CD1c-positive myeloid dendritic cell (primary cell): ENCODE data around the gene ATG13.
A peak's percentile ranks its signal among the peaks of the same experiment; 100 is the strongest.
"Not testable (repeated sequence)": the region's sequence is repeated elsewhere in the genome, so short reads cannot be mapped to it uniquely, and the experiment has no call there.

Experiments
- DNase-seq: peaks from one replicate; pipeline ENCODE4 v3.0.0-alpha.2; 2016; ENCODE audit errors: extremely low spot score

ATG13 gene

DNA sequence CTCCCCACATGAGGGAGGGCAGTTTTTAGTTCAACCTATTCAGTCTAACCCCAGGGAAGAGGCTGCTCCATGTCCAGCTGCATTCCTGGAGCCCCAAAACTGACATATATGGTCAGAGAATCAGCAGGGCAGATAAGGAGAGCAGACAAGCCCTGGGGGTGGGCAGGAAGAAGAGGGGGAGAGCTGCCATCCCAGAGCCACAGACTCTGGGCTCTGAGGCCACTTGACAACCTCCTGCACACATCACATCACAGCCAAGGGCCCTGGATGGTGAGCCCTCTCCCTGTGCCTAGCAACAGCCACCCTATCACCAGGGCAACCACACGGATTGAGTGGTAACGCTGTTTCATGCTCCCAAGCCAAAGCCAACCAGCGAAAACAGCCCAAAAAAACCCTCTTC is 80.0 kb downstream of the ATG13 start:
- DNase-seq: no peak

- DNase-seq: no peak
These were observed 80.4 kb downstream of the ATG13 start for GRCh38 chr11:46697723-46698122.

DNA sequence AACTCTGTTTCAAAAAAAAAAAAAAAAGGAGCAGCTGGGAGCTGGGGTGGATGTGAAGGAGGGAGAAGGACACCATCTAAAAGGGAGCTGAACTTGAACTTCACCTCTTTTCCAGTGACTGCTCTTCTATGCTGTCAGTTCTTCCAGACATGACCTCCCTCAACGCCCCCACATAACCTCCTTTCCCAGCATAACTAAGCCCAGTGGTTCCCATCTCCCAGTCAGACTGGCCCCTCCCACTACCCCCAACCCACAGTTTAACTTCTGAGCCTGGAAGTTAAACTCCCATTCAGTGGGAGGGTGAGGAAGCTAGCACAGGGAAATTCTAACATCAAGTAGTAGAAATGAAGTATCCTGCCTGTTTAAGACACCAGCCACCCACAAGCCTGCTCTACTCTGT is 81.2 kb downstream of the ATG13 start:
- peak; percentile 34 for DNase-seq

DNA sequence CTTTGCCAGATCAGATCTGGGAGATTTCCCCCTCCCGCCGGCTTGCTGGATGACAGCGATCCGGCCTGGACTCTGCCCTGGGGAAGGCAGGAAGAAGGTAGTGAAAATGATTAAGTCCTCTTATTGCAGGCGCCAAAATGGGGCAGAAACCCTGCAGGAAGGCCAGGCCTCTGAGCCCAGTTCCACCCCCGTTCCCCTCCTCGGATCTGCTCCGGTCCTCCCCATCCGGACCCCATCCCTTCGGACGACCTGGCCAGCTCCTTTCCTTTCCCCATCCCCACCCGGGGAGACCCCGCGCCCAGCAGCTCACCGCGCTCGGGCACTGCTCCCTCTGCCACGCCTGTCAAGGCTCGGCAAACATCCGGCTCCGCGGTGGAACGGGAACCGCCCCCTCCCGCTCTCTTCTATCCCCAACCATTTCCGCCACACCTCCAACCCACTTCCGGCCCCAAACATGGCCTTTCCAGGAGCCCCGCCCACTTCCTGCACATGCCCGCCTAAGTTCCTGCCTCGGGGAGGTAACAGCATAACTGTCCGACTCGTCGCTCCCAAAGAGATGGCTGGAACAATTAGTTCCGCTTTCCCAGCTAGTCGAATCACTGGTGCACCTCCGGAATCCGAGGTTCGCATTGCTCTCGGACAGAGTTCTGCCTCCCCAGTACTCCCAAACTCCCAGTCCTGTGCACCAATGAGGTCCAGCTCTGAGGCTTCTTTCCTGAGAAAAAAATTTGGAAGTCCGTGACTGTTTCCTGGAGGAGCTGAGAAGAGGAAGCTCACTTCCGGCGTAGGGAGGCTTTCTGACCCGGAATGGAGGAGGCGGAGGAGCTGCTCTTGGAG is 83.1 kb downstream of the ATG13 start, which contains the start of the genes ARHGAP1 and ZNF408:
Gene ARHGAP1 (minus strand): TSS at position 379 of the 837 bp plus-strand sequence. CDS start 4,512 bp downstream, outside the sequence.
Gene ZNF408 (plus strand): TSS at position 791 of the 837 bp plus-strand sequence. CDS start 17 bp downstream, at position 808.
- DNase-seq: peak; percentile 99

DNA sequence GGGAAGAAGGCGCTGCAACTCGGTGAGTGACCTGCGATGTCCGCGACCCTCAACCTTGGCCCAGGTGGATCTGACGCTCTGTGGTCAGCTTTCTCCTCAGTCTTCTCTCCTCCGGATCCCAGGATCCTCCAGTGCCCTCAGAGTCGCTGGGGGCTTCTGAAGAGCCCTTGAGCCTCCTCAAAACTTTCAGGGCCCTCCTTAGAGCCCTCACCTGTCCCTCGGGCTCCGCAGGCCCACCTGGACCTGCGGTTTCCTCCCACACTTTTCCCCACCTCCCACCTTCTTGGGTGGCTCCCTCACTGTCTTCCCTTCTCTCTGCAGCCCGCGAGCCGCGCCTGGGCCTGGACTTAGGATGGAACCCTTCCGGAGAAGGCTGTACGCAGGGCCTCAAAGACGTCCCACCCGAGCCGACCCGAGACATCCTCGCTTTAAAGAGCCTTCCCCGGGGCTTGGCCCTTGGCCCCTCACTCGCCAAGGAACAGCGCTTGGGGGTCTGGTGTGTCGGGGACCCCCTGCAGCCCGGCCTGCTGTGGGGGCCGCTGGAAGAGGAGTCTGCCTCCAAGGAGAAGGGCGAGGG is 83.8 kb downstream of the ATG13 start:
- DNase-seq: no peak

DNA sequence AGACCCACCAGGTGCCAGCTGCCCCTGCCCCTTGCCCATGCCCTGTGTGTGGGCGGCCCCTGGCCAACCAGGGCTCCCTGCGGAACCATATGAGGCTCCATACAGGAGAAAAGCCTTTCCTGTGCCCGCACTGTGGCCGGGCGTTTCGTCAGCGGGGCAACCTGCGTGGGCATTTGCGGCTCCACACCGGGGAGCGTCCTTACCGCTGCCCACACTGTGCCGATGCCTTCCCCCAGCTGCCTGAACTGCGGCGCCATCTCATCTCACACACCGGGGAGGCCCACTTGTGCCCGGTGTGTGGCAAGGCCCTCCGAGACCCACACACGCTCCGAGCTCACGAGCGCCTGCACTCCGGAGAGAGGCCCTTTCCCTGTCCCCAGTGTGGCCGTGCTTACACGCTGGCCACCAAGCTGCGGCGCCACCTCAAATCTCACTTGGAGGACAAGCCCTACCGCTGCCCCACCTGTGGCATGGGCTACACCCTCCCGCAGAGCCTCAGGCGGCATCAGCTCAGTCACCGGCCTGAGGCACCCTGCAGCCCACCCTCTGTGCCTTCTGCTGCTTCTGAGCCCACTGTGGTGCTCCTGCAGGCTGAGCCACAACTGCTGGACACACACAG is 87.8 kb downstream of the ATG13 start:
- no peak for DNase-seq

GRCh38 chr11:46706886-46707285 is 89.5 kb downstream of the ATG13 start:
- DNase-seq: no peak

GRCh38 chr11:46709351-46709750 is 92.0 kb downstream of the ATG13 start:
- not testable (repeated sequence) for DNase-seq

DNA sequence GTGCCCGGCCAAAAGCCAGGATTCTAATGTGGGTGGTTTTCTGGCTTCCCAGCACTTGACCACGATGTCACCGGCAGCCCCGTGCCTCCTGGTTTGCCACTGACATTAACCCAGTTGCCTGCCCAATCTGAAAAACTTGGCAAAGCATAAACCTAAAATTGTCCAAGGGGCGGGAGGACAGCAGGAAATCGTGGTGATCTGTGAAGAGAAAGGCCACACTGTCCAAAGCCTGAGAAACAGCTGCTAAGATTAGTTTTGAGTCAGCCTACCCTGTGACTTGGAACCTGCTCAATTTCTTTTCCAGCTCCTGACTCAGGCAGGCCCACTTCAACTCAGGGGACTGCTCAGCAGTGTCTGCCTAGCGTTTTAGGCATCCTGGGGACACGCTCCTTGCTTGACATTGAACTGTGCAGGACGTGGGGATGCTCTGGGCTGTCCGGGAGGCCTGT is 93.5 kb downstream of the ATG13 start:
- DNase-seq: no peak

DNA sequence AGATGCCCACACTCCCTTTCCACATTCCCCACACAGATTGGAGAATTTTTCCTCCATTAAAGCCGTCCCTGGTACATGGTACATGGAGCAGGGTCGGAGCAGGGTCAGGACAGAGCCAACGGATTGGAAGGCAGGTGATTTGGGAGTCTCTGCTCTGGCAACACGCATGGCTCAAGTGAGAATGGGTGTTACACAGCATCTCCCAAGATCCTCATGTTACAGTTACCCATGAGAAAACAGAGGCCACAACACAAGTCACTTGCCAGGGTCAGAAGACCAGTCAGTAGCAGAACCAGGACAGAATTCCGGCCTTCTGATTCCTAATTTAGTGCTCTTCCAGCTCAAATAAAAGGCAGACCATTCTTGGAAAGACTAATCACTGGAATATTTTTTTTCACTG is 94.0 kb downstream of the ATG13 start:
- DNase-seq: no peak

DNA sequence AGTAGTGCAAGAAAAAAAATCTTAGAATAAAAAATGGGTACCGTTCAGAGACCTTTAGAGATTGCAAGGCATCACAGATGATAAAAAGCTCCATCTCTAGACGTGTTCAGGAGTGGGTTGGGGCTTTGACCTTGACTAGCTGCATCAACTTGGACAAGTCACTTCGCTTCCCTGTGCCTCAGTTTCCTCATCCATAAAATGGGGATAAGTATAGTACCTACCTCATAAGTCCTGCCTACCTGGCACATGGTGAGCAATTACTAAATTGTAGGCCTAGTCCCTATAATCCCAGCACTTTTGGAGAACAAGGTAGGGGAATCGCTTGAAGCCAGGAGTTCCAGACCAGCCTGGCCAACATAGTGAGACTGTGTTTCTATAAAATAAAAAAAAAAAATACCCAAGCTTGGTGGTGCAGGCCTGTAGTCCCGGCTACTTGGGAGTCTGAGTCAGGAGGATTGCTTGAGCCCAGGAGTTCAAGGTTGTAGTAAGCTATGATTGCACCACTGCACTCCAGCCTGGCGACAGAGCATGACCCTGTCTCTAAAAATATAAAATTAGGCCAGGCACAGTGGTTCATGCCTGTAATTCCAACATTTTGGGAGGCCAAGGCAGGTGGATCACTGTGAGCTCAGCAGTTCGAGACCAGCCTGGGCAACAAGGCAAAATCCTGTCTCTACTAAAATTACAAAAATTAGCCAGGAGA is 95.7 kb downstream of the ATG13 start:
- DNase-seq: no peak

DNA sequence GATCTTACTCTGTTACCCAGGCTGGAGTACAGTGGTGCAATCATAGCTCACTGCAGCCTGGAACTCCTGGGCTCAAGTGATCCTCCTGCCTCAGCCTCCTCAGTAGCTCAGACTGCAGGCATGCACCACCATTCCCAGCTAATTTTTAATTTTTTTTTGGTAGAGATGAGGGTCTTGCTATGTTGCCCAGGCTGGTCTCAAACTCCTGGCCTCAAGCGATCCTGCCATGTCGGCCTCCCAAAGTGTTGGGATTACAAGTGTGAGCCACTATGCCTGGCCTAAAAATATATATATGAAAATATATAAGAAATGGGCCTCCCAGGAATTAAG is 100.4 kb downstream of the ATG13 start:
- not testable (repeated sequence) for DNase-seq

- DNase-seq: no peak
These were observed 101.0 kb downstream of the ATG13 start for GRCh38 chr11:46718155-46719019.

- DNase-seq: no peak
These were observed 101.7 kb downstream of the ATG13 start, which contains the start of gene F2 for GRCh38 chr11:46719048-46719542. F2 (plus strand) TSS chr11:46719213; CDS start chr11:46719236, 23 bp downstream.

- DNase-seq: no peak
These were observed 102.3 kb downstream of the ATG13 start for GRCh38 chr11:46719543-46720218.

GRCh38 chr11:46721286-46721685 is 103.9 kb downstream of the ATG13 start:
- no peak for DNase-seq

GRCh38 chr11:46722566-46723358 is 105.4 kb downstream of the ATG13 start:
- no peak for DNase-seq

DNA sequence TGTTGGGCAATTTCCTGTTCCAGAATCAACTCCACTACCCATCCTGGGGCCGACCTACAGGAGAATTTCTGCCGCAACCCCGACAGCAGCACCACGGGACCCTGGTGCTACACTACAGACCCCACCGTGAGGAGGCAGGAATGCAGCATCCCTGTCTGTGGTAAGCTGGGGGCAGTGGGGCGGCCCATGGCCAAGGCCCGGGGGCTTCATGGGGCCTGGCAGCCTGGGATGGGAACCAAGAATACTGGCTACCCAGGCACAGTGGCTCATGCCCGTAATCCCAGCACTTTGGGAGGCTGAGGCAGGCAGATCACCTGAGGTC is 106.0 kb downstream of the ATG13 start:
- DNase-seq: no peak

DNA sequence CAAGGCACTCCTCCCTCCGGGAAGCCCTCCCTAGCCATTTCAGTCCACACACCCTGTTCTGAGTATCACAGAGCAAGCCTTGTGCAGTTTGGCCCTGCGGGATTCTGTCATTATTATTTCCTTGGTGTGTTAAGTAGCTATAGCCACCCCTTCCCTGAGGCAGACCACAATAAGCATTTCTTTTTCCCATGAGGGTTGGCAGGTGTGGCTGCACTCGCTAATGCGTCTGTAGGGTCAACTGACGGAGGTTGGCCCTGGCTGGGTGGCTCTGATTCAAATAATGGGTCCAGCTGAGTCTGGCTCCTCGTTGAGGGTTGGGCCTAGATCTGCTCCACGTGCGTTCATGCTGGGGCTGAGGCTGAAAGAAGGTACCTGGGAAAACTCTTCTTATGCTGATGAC is 106.7 kb downstream of the ATG13 start:
- no peak for DNase-seq
